ENCODE data around the gene CYP2A6.

Gene CYP2A6

GRCh38 chr19:40807147-40808020 lies 42.9 kb downstream of the CYP2A6 start:
- TF ChIP-seq CTCF (conservative IDR thresholded peaks at IDR 0.05; ENCODE audit: low read depth, low read length), result peak; percentile 47
- no peak overlapping the region for H3K4me3 ChIP-seq (ENCODE audit: low read length)
- no peak for DNase-seq (ENCODE audit: low read depth)

- H3K4me3 ChIP-seq (ENCODE audit: low read length), result no peak overlapping the region
- peak; percentile 91 for TF ChIP-seq CTCF (conservative IDR thresholded peaks at IDR 0.05; ENCODE audit: low read depth, low read length)
- DNase-seq (ENCODE audit: low read depth), result peak; percentile 88
Measured at GRCh38 chr19:40806423-40807146, 43.7 kb downstream of the CYP2A6 start.

GRCh38 chr19:40805258-40805868 lies 44.9 kb downstream of the CYP2A6 start:
- TF ChIP-seq CTCF (conservative IDR thresholded peaks at IDR 0.05; ENCODE audit: low read depth, low read length), result no peak
- DNase-seq (ENCODE audit: low read depth), result no peak
- H3K4me3 ChIP-seq (ENCODE audit: low read length), result no peak overlapping the region

GRCh38 chr19:40804783-40805242 lies 45.4 kb downstream of the CYP2A6 start:
- no peak overlapping the region for H3K4me3 ChIP-seq (ENCODE audit: low read length)
- DNase-seq (ENCODE audit: low read depth), result no peak
- TF ChIP-seq CTCF (conservative IDR thresholded peaks at IDR 0.05; ENCODE audit: low read depth, low read length), result peak; percentile 38

- DNase-seq (ENCODE audit: low read depth), result no peak
- no peak for TF ChIP-seq CTCF (conservative IDR thresholded peaks at IDR 0.05; ENCODE audit: low read depth, low read length)
- H3K4me3 ChIP-seq (ENCODE audit: low read length), result no peak overlapping the region
Measured at GRCh38 chr19:40803857-40804782, 46.1 kb downstream of the CYP2A6 start.

GRCh38 chr19:40803170-40803856 lies 46.9 kb downstream of the CYP2A6 start:
- H3K4me3 ChIP-seq (ENCODE audit: low read length), result no peak overlapping the region
- TF ChIP-seq CTCF (conservative IDR thresholded peaks at IDR 0.05; ENCODE audit: low read depth, low read length), result no peak
- DNase-seq (ENCODE audit: low read depth), result no peak

Measured in retinal pigment epithelial cell (primary cell).